ENCODE results near the gene MSL3B.

Gene MSL3B

DNA sequence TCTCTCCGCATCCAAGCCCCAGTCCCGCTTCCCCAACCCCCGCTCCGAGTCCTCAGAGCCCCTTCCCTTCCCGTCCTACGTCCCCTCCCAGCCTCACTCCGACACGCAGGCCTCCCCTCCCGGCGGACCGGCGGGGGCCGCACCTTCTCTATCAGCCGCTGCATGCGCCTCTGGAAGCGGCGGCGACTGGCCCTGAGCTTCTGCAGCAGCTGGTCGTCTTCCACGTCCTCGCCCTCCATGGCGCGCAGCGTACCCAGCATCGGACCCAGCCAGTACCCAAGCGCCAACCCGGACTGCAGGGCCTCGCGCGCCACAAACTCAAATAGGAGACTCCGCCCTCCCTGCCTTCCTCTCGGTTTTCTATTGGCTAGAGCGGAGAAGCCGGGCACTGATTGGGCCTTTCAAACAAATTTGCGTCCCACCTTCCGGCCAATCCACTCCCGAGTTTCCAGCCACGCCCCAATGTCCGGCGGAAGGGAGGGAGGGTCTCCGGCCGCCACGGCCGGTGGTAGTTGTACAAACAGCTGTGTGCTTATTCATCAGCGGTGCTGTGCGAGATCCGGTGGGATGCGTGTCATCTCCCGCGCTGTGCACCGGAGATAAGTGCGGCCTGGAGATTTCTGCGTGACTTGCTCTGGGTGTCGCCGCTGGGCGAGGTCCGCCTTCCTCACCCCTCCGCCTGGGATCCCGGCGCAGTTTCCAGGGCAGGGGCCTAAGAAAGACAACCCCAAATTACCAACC lies 13.8 kb downstream of the MSL3B start, which contains the start of gene HJURP:
Gene HJURP (minus strand): TSS at position 295 of the 741 bp plus-strand sequence. CDS start 35 bp downstream, at position 260.
- peak; percentile 70 for DNase-seq (ENCODE audit: low read depth, low spot score)
- peak within 1 kb of the TSS; percentile 55 for H3K27ac ChIP-seq

DNA sequence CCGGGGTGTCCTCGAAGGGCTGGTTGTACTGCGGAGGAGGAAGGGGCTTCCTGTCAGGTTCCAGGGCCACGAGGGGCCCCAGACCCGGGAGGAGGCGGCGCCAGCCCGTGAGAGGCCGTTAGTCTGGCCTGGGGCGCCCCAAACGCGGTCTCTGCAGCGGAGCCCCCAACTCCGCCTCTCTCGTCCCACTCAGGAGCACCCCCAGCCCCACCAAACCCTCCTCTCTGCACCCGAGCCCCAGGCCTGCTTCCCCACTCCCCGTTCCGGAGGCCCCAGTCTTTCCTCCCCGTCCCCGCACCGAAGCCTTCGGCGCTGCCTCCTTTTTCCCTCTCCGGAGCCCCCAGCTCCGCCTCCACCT lies 14.3 kb downstream of the MSL3B start:
- H3K27ac ChIP-seq = no peak overlapping the region
- no peak for DNase-seq (ENCODE audit: low read depth, low spot score)

- no peak overlapping the region for H3K27ac ChIP-seq
- DNase-seq (ENCODE audit: low read depth, low spot score) = no peak
Observed at GRCh38 chr2:233853353-233853752, 14.8 kb downstream of the MSL3B start.

DNA sequence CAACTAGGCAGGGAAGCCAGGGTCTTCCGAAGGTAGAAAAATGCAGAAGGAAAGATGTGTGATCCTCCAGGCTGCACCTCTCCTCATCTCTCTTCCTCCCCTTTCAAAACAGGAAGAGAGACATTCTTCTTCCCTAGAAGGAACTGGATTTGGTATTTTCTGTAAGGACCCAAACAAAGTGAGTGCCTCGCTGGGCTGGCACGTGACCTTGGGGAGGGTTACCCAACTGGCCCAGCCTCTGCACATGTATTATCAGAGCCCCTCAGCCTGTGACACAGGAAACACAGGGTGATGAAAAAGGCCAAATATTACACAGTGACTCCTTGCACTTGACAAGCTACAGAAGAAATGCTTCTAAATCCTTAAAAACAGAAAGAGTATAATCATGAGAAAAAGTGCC lies 16.1 kb downstream of the MSL3B start:
- H3K27ac ChIP-seq = no peak overlapping the region

DNA sequence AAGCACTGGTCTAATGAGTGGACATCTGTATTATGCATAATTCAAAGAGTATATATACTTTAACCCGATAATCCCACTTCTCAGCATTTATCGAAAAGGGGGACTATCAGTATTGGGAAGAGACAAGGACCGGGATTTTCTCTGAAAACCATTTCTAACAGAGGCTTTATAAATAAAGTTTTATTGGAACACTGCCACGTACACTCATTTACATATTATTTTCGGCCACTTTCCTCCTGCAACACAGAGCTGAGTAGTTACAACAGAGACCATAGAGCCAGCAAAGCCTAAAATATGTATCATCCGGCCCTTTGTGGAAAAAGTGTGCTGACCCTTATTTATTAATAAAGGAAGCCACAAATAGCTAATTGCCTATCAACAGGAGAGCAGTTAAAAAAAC lies 17.0 kb downstream of the MSL3B start:
- no peak for DNase-seq (ENCODE audit: low read depth, low spot score)
- H3K27ac ChIP-seq = no peak overlapping the region

More for the DNA sequence above, 16.1 kb downstream of the MSL3B start:
- DNase-seq (ENCODE audit: low read depth, low spot score) = no peak

DNA sequence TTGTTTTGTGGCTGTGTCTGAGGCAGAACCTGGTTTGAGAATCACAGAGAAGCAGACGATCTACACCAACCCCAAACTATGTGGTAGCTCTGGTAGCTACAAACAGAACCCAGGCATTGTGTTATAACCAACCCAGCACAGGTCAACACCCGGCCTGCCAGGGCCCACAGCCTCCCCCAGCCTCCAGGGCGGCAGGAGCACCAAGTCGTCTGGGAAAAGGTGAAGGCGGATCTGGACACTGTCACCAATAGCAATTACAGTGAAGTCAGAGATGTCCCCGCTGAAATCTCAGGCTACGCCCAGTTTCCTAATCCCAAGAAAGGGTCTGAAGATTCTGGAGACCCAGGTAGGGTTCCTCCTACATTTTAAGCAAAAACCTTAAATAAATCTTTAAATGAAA lies 17.4 kb downstream of the MSL3B start:
- no peak for DNase-seq (ENCODE audit: low read depth, low spot score)
- no peak overlapping the region for H3K27ac ChIP-seq

GRCh38 chr2:233849607-233850271 lies 18.4 kb downstream of the MSL3B start:
- no peak overlapping the region for H3K27ac ChIP-seq
- no peak for DNase-seq (ENCODE audit: low read depth, low spot score)

GRCh38 chr2:233848276-233848675 lies 19.9 kb downstream of the MSL3B start:
- no peak overlapping the region for H3K27ac ChIP-seq
- no peak for DNase-seq (ENCODE audit: low read depth, low spot score)

DNA sequence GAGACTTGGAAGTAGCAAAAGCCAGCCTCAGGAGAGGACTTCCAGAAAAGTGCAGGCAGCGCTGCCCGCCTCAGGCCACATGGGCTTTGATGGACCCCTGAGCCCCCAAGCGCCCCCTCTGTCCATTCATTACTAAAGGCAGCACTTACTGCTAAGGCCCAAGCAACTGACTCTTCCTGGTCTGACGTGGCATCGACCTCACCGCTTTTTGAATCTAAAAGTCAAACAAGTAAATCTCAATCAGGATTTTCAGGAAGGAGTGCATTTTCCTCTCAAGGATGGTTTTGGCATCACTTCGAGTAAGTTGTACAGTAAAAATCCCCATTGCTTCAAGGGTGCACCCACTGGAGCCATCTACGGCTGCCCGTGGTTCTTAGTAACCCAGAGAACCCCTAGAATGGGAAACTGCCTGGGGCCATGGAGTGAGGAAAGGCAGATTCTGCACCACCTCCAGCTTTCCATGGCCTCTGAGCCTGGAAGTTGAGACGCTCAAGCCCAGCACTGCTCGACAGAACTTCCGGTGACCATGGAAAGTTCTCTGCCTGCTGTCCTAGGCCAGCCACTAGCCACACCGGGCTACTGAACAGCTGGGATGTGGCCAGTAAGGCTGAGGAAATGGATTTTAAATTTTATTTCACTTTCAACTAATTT lies 20.8 kb downstream of the MSL3B start:
- no peak for DNase-seq (ENCODE audit: low read depth, low spot score)
- no peak overlapping the region for H3K27ac ChIP-seq

- H3K27ac ChIP-seq = no peak overlapping the region
- DNase-seq (ENCODE audit: low read depth, low spot score) = no peak
Observed at GRCh38 chr2:233846387-233847247, 21.6 kb downstream of the MSL3B start.

GRCh38 chr2:233845301-233846060 lies 22.7 kb downstream of the MSL3B start:
- no peak for DNase-seq (ENCODE audit: low read depth, low spot score)

DNA sequence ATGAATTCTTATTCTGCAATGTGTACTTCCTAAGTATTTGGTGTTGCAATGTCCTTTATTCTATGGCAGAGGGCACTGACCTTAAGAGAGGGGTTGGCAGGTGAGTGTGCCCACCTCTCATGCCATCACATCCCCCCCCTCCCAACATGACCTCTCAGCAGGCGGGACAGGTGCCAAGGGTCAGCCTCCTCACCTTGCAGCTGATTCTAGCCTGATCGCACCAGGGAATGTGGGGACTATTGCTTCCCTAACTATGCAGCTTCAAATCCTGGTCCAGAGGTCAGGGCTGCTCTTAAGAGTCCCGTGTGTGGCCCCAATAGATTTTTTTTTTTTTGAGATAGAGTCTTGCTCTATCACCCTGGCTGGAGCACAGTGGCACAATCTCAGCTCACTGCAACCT lies 23.4 kb downstream of the MSL3B start:
- H3K27ac ChIP-seq = no peak overlapping the region
- no peak for DNase-seq (ENCODE audit: low read depth, low spot score)

More at GRCh38 chr2:233845301-233846060, 22.7 kb downstream of the MSL3B start:
- no peak overlapping the region for H3K27ac ChIP-seq

DNA sequence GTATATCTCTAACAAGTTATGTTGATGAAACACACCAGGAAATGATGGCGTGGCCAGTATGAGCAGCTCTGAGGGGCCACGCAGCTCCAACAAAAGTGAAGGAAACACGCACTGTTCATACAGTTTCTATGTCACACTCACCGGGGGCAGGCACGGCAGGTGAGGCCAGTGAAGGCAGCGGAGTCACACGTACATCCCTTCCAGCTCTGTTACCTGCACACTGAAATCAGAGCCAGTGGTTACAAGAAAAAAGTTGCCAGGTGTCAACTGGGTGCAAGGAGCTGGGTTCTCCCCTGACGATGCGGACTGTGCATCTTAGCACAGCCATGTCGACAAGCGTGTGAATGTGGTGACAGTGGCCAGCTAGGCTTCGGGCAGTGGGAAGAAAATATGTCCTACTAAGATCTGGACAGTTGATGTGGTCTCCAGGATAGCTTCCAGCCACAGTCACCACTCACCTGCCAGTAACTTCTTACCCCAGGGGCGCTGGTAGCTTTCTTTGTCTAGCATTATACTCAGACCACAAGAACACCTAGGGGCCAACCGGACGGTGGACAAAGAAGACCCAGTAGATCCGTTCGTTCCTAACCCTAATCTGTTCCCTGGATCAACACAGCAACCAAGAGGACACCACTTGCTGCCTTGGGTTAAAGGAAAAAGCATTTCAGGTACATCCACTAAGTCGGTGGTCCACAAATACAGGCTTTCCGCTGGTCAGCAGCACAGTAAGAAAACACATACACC lies 23.9 kb downstream of the MSL3B start:
- no peak for DNase-seq (ENCODE audit: low read depth, low spot score)
- H3K27ac ChIP-seq = no peak overlapping the region

- DNase-seq (ENCODE audit: low read depth, low spot score) = no peak
- no peak overlapping the region for H3K27ac ChIP-seq
Observed at GRCh38 chr2:233841183-233841582, 27.0 kb downstream of the MSL3B start.

DNA sequence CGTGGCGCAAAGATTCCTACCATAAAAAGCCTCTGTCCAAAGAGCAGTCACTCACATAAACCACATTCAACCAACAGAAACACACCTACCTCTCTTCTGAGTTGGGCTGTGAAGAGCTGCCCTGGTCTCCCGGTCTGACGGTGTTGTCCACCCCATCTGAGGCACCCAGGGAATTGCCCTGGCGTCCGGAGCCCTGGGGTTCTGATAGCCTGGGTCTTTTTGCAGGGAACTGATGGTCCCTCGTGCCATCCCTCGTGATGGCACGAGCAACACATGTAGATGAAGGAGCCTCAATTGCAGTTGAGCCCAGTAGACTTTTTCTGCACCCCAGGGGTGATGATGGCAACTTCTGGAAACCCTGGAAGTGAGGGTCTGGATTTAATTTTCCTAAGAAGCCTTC lies 27.7 kb downstream of the MSL3B start:
- DNase-seq (ENCODE audit: low read depth, low spot score) = no peak
- H3K27ac ChIP-seq = no peak overlapping the region

DNA sequence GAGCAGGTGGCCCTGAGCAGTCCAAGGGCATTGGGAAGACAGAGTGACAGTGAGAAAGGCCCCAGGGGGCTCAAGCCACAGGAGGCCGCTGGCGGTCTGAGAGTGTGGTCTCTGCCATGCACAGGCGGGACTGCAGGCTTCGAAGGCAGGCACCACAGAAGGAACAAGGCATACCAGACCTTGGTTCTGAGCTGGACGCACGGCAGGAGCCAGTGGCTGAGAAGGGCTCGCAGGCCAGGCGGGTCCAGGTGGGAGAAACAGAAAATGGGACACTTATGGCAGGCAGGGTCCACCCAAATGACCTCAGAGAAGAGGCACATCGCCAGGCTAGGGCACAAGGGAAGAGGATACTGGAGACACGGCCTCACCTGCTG lies 28.8 kb downstream of the MSL3B start:
- no peak for DNase-seq (ENCODE audit: low read depth, low spot score)
- H3K27ac ChIP-seq = no peak overlapping the region

GRCh38 chr2:233838726-233839446 lies 29.3 kb downstream of the MSL3B start:
- H3K27ac ChIP-seq = no peak overlapping the region

DNA sequence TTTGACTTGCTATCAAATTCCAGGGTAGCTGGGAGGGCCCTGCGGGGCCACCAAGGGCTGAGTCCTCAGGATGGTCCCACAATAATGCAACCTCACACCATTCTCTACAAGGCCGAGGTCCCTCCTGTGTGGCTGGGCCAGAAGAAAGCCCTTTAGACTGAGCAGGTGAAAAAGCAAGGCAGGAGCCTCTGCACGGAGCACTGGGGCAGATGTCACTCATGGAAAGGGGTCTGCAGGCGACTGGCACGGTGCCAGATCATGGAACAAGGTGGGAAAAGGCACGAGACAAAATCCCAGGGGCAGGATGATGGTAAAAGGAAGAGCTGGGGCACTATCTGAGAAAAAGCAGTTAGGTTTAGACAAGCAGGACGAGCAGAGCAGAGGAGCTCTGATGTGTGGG lies 29.9 kb downstream of the MSL3B start:
- no peak overlapping the region for H3K27ac ChIP-seq
- DNase-seq (ENCODE audit: low read depth, low spot score) = no peak

More at GRCh38 chr2:233838726-233839446, 29.3 kb downstream of the MSL3B start:
- DNase-seq (ENCODE audit: low read depth, low spot score) = no peak
